GM21529 (cell line): ENCODE measurements around the gene FBLN2.
"Not testable (repeated sequence)": the region's sequence is repeated elsewhere in the genome, so short reads cannot be mapped to it uniquely, and the experiment has no call there.

Experiments
- ATAC-seq: cut with Tn5 transposase; IDR thresholded peaks from one replicate; pipeline ENCODE4 v1.9.1; 2021; ENCODE audit not compliant: unreplicated experiment

The FBLN2 gene

GRCh38 chr3:13545952-13546454, 2.9 kb upstream of the FBLN2 start:
- ATAC-seq = no peak

- no peak for ATAC-seq
Measured at GRCh38 chr3:13546667-13547171, 2.2 kb upstream of the FBLN2 start.

- ATAC-seq = no peak
Measured at GRCh38 chr3:13547591-13548371, 1.1 kb upstream of the FBLN2 start.

- no peak for ATAC-seq
Measured at GRCh38 chr3:13549623-13550422, 898 bp downstream of the FBLN2 start.

- no peak for ATAC-seq
Measured at GRCh38 chr3:13550423-13550690, 1.4 kb downstream of the FBLN2 start.

GRCh38 chr3:13550791-13551360, 2.0 kb downstream of the FBLN2 start:
- ATAC-seq = no peak

GRCh38 chr3:13552857-13553652, 4.1 kb downstream of the FBLN2 start:
- no peak for ATAC-seq

GRCh38 chr3:13553686-13554085, 4.8 kb downstream of the FBLN2 start:
- no peak for ATAC-seq

- ATAC-seq = no peak
Measured at GRCh38 chr3:13555753-13556152, 6.8 kb downstream of the FBLN2 start.

GRCh38 chr3:13556207-13556606, 7.3 kb downstream of the FBLN2 start:
- no peak for ATAC-seq

- ATAC-seq = no peak
Measured at GRCh38 chr3:13556917-13557316, 8.0 kb downstream of the FBLN2 start.

GRCh38 chr3:13557417-13557816, 8.5 kb downstream of the FBLN2 start:
- no peak for ATAC-seq

GRCh38 chr3:13557926-13558325, 9.0 kb downstream of the FBLN2 start:
- ATAC-seq = no peak

- ATAC-seq = no peak
Measured at GRCh38 chr3:13558651-13559050, 9.7 kb downstream of the FBLN2 start.

GRCh38 chr3:13559764-13560525, 11.0 kb downstream of the FBLN2 start:
- ATAC-seq = no peak

- no peak for ATAC-seq
Measured at GRCh38 chr3:13561376-13561775, 12.5 kb downstream of the FBLN2 start.

- no peak for ATAC-seq
Measured at GRCh38 chr3:13561967-13562366, 13.0 kb downstream of the FBLN2 start.

- not testable (repeated sequence) for ATAC-seq
Measured at GRCh38 chr3:13562421-13562820, 13.5 kb downstream of the FBLN2 start.

GRCh38 chr3:13563321-13563720, 14.4 kb downstream of the FBLN2 start:
- ATAC-seq = no peak

GRCh38 chr3:13563911-13564310, 15.0 kb downstream of the FBLN2 start:
- ATAC-seq = no peak
